SU-DHL-6 (cell line): ENCODE results near the gene CAPN5.

ENCODE experiments used
- H2AFZ ChIP-seq: fragments of 200-600 bp; sonication (generic); 2 replicates; pipeline ENCODE4 v1.6.1; 2014; ENCODE audit warnings: low read depth, mild to moderate bottlenecking, moderate library complexity, mixed read lengths, antibody characterized with exemption, low read length; ENCODE audit not compliant: severe bottlenecking
- H3F3A ChIP-seq: fragments of 200-600 bp; shearing (Covaris generic); 2 replicates; pipeline ENCODE4 v1.6.0; 2016; ENCODE audit warnings: antibody characterized with exemption, mild to moderate bottlenecking; ENCODE audit not compliant: insufficient read depth
- H3K27ac ChIP-seq: fragments of 200-600 bp; sonication (generic); 2 replicates; pipeline ENCODE4 v1.5.1; 2016; ENCODE audit warnings: low read depth, mild to moderate bottlenecking, low read length, moderate library complexity, mixed read lengths
- H3K27me3 ChIP-seq: fragments of 200-600 bp; sonication (generic), shearing (Covaris generic); 2 replicates; pipeline ENCODE4 v1.6.0; 2014; ENCODE audit warnings: mild to moderate bottlenecking, low read length
- H3K36me3 ChIP-seq: fragments of 200-600 bp; sonication (generic); 2 replicates; pipeline ENCODE4 v1.6.1; 2014; ENCODE audit warnings: mild to moderate bottlenecking, low read length, mixed read lengths
- H3K4me2 ChIP-seq: fragments of 300-600, 200-600 bp; shearing (Covaris generic), sonication (generic); 2 replicates; pipeline ENCODE4 v1.6.0; 2014; ENCODE audit warnings: low read length, low read depth, mild to moderate bottlenecking; ENCODE audit not compliant: poor library complexity, severe bottlenecking
- H3K4me3 ChIP-seq: fragments of 200-600 bp; sonication (generic); 2 replicates; pipeline ENCODE4 v1.5.1; 2014; ENCODE audit warnings: antibody characterized with exemption, low read length, mild to moderate bottlenecking, mixed read lengths; ENCODE audit not compliant: insufficient read depth, poor library complexity, severe bottlenecking
- H3K79me2 ChIP-seq: fragments of 200-600 bp; sonication (generic); 2 replicates; pipeline ENCODE4 v1.6.1; 2014; ENCODE audit warnings: mild to moderate bottlenecking, low read length, moderate library complexity; ENCODE audit not compliant: insufficient read depth
- H3K9ac ChIP-seq: fragments of 200-600 bp; sonication (generic); 2 replicates; pipeline ENCODE4 v1.7.0; 2014; ENCODE audit warnings: mild to moderate bottlenecking, low read length
- H3K9me2 ChIP-seq: fragments of 200-600 bp; sonication (generic); replicated peaks from 2 replicates; pipeline ENCODE4 v1.6.1; 2014; ENCODE audit warnings: low read length; ENCODE audit not compliant: insufficient read depth
- H3K9me3 ChIP-seq: fragments of 200-600 bp; sonication (generic); 2 replicates; pipeline ENCODE4 v1.6.1; 2014; ENCODE audit warnings: low read length, mixed read lengths; ENCODE audit not compliant: insufficient read depth
- H4K20me1 ChIP-seq: fragments of 200-600 bp; sonication (generic); 2 replicates; pipeline ENCODE4 v1.6.1; 2014; ENCODE audit warnings: low read depth, mild to moderate bottlenecking, antibody characterized with exemption, low read length, moderate library complexity, mixed read lengths
- CTCF ChIP-seq: fragments of 200-600 bp; sonication (generic); IDR thresholded peaks from one replicate; pipeline ENCODE4 v1.5.1; 2017; ENCODE audit warnings: antibody characterized with exemption, mild to moderate bottlenecking, low read length, moderate library complexity; ENCODE audit not compliant: insufficient read depth, poor library complexity, severe bottlenecking
- EZH2phosphoT487 ChIP-seq: fragments of 200-600 bp; sonication (generic), shearing (Covaris generic); conservative IDR thresholded peaks from 2 replicates; pipeline ENCODE4 v1.6.1; 2018; ENCODE audit warnings: mild to moderate bottlenecking, antibody characterized with exemption, low read length, moderate library complexity, mixed read lengths

The CAPN5 gene

DNA sequence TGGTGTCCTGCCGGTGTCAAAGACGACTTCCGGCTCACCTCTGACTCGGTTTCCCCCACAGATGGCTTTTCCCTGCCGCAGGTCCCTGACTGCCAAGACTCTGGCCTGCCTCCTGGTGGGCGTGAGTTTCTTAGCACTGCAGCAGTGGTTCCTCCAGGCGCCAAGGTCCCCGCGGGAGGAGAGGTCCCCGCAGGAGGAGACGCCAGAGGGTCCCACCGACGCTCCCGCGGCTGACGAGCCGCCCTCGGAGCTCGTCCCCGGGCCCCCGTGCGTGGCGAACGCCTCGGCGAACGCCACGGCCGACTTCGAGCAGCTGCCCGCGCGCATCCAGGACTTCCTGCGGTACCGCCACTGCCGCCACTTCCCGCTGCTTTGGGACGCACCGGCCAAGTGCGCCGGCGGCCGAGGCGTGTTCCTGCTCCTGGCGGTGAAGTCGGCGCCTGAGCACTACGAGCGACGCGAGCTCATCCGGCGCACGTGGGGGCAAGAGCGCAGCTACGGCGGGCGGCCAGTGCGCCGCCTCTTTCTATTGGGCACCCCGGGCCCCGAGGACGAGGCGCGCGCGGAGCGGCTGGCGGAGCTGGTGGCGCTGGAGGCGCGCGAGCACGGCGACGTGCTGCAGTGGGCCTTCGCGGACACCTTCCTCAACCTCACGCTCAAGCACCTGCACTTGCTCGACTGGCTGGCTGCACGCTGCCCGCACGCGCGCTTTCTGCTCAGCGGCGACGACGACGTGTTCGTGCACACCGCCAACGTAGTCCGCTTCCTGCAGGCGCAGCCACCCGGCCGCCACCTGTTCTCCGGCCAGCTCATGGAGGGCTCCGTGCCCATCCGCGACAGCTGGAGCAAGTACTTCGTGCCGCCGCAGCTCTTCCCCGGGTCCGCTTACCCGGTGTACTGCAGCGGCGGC is 27.0 kb upstream of the CAPN5 start:
- H2AFZ ChIP-seq, result no peak overlapping the region
- no peak overlapping the region for H3K27ac ChIP-seq
- no peaks in the 10 kb centered on the region for H3F3A ChIP-seq
- no peaks in the 10 kb centered on the region for H3K79me2 ChIP-seq
- H3K27me3 ChIP-seq, result no peaks in the 10 kb centered on the region
- H3K4me3 ChIP-seq, result no peak overlapping the region
- H3K9ac ChIP-seq, result no peak overlapping the region
- no peaks in the 10 kb centered on the region for H3K9me3 ChIP-seq
- H3K36me3 ChIP-seq, result no peaks in the 10 kb centered on the region
- no peak overlapping the region for H3K4me2 ChIP-seq
- no peaks in the 10 kb centered on the region for H3K9me2 ChIP-seq
- H4K20me1 ChIP-seq, result no peaks in the 10 kb centered on the region
- TF ChIP-seq CTCF, result no peak
- no peak for TF ChIP-seq EZH2phosphoT487

DNA sequence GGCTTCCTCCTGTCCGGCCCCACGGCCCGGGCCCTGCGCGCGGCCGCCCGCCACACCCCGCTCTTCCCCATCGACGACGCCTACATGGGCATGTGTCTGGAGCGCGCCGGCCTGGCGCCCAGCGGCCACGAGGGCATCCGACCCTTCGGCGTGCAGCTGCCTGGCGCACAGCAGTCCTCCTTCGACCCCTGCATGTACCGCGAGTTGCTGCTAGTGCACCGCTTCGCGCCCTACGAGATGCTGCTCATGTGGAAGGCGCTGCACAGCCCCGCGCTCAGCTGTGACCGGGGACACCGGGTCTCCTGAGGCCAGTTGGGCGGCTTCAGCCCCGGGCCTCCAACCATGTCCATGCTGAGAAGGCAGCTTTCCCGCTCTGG is 26.4 kb upstream of the CAPN5 start:
- H3K9ac ChIP-seq, result no peak overlapping the region
- no peaks in the 10 kb centered on the region for H3K27me3 ChIP-seq
- H3K4me3 ChIP-seq, result no peak overlapping the region
- no peaks in the 10 kb centered on the region for H4K20me1 ChIP-seq
- no peak overlapping the region for H3K4me2 ChIP-seq
- no peak overlapping the region for H2AFZ ChIP-seq
- H3K79me2 ChIP-seq, result no peaks in the 10 kb centered on the region
- no peak for TF ChIP-seq CTCF
- TF ChIP-seq EZH2phosphoT487, result no peak
- H3K36me3 ChIP-seq, result no peaks in the 10 kb centered on the region
- no peaks in the 10 kb centered on the region for H3K9me3 ChIP-seq
- no peaks in the 10 kb centered on the region for H3K9me2 ChIP-seq
- no peak overlapping the region for H3K27ac ChIP-seq
- no peaks in the 10 kb centered on the region for H3F3A ChIP-seq

GRCh38 chr11:77040889-77041288 is 25.9 kb upstream of the CAPN5 start:
- Histone ChIP-seq H3K36me3 (no peaks in the 10 kb centered on the region), H3F3A (no peaks in the 10 kb centered on the region), H4K20me1 (no peaks in the 10 kb centered on the region), H3K9me3 (no peaks in the 10 kb centered on the region), H3K9me2 (no peaks in the 10 kb centered on the region), H3K4me2 (no peak overlapping the region), H2AFZ (no peak overlapping the region), H3K27ac (no peak overlapping the region), H3K4me3 (no peak overlapping the region), H3K9ac (no peak overlapping the region), H3K79me2 (no peaks in the 10 kb centered on the region), H3K27me3 (no peaks in the 10 kb centered on the region)
- TF ChIP-seq EZH2phosphoT487 (no peak), CTCF (no peak)
